OCI-M2 (cell line): ENCODE data around the gene FRMPD1.

Experiments used
- DNase-seq: peaks from one replicate; lab custom pipeline; 2025; ENCODE audit not compliant: unreplicated experiment; lab: John Stamatoyannopoulos, UW

FRMPD1 gene

DNA sequence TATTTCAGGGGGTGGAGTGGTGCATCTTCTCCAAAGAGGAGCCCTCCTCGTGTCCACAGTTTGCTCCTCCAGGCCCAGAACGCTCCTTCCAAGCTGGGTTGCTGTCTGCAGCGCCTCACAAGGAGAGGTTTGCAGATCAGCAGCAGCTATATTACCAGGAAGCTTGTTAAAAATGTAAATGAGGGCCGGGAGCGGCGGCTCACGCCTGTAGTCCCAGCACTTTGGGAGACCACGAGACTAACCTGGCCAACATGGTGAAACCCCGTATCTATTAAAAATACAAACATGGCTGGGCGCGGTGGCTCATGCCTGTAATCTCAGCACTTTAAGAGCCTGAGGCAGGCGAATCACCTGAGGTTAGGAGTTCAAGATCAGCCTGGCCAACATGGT is 25.0 kb upstream of the FRMPD1 start:
- DNase-seq = no peak

DNA sequence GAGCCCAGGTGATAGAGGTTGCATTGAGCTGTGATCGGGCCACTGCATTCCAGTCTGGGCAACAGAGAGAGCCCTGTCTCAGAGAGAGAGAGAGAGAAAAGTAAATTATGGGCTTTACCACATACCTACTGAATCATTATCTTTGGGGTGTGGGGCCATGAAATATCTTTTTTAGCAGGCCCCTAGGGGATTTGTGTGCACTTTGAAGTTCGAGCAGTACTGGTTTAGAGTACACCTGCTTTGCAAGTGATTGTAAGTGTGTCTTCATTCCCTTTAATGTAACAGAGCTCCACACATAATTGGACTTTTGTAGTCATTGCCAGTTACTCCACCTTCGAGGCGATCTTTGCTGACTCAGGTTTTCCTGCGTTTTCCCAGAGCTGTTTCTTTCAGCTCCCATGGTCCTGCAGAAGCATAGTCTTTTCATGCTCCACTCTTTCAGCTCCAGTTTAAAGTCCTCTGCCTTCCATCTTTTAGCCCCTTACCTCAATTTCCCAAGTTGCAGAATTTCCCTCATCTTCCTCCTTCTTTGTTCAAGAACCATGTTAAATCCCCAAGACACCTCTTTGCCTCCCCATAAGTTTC is 24.0 kb upstream of the FRMPD1 start:
- DNase-seq = no peak

DNA sequence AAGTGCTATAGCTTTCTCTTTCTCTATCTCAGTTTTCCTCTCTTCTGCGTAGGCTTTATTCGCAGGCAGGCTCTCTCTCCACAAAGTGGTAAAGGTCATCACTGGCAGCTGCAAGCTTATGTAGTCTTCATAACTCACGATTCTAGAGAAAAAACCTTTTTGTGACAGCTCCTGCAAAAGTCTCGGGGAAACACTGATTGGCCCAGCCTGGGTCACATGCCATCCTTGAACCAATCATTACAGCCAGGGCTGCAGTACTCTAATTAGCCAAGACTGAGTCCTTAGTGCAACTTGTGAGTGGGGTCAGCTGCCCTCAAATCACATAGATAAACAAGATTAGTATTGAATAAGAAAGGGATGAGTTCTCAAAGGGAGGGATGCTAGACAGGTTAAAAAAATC is 18.3 kb upstream of the FRMPD1 start:
- DNase-seq = no peak

DNA sequence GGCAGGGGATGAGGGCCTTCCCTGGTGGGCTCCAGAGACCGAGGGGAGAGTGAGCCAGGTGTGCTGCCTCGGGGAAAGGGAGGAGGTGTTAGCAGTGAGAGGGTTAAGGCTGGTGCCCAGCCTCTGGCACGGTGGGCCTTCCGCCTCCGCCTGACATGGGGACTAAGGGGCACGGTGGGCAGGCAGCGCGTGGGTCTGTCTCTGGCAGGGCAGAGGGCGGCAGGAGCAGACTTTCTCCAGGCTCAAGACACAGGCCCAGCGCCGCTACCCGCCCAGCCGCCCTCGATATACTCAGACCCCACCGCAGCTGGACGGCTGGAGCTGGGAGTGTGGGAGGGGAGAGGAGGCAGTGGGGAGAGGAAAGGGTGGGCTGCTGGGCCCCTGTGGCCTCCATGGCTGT is 14.9 kb upstream of the FRMPD1 start:
- no peak for DNase-seq

DNA sequence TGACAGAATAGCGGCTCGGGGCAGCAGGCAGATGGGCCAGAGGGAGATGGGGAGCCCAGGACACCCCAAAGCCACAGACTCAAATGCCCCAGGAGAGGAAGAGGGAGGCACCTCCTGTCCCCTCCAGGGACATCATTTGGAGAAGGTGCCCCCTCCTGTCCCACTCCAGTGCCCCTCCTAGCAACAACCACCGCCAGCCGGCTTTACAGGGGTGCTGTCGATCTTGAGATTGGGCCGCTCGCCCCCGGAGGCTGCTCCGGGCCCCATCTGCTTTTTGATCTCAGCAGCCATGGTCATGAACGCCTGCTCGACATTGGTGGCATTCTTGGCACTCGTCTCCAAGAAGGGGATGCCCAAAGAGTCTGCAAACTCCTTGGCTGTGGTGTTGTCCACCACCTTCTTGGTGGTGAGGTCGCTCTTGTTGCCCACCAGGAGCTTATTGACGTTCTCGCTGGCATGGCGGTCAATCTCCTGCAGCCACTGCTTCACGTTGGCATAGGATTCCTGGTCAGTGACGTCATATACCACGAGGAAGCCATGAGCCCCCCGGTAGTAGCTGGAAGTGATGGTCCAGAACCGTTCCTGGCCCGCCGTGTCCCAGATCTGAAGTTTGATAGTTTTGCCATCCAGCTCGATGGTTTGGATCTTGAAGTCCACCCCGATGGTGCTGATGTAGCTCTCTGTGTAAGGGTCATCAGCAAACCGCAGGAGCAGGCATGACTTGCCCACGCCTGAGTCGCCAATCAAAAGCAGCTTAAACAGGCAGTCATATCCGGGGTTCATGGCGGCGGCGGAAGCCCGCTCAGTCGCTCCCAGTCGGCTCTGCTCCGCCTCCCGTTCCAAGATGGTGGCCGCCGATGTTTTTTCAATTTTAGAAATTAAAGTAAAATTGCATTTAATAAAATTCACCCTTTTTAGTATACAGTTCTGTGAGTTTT is 14.0 kb upstream of the FRMPD1 start:
- no peak for DNase-seq

DNA sequence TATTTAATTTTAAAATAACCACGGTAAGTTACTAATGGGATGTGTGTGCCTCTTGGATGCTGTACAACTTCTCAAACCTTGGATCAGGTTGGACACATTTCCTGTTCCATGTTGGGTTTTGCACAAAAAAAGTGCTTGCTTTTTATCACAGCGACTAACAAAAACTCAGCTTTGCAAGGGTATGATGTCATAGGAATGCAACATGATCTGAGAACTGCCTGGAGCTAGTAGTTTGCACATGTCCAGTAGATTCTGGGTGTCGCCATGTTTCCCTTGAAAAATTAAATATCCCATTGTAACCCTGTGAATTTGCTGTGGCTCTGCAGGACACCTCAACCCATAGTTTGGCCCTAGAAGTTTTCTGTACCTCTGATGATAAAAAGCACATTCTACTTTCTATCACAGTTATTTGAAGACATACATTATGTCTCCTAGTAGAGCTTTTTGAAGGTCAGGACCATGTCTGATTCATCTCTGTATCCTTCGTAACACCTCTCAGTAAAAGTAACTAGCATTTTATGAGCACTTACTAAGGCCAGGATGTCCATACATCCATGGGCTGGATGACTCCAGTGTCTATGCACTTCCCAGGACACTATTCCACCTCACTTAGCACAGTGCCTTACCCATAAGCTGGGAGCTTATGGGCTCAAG is 11.5 kb upstream of the FRMPD1 start:
- no peak for DNase-seq

DNA sequence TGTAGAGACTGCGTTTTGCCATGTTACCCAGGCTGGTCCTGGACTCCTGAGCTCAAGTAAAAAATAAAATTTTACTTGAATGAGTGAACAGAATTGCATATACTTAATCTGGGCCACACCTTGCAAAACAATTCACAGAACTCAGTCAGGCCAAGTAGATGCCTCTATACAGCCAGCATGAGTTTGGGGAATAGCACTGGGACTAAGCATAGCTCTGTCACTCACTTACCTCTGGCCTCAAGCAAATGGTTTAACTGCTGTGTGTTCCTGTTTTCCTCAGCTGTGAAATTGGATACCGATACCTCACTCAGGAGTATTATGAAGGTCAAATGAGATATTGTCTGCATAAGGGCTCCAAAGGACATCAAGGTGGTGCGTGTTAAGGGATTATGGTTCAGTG is 10.9 kb upstream of the FRMPD1 start:
- no peak for DNase-seq

DNA sequence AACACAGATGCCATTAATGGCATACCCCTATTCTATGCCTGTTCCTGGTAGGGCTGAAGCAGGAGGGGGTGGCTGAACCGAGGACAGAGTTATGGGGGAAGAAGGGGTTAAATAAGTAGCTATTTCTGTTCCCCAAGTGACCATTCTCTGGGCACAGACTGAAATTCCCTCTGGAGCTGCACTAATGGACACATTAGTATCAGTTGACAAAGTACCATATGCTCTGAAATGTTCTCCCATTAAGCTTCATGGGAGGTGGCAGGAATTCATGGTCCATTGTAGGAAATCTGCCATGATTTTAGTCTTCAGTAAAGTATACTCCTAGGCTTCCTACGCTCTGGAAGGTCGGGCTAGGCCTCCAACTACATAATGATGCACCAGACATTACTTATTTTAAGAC is 10.5 kb upstream of the FRMPD1 start:
- no peak for DNase-seq

DNA sequence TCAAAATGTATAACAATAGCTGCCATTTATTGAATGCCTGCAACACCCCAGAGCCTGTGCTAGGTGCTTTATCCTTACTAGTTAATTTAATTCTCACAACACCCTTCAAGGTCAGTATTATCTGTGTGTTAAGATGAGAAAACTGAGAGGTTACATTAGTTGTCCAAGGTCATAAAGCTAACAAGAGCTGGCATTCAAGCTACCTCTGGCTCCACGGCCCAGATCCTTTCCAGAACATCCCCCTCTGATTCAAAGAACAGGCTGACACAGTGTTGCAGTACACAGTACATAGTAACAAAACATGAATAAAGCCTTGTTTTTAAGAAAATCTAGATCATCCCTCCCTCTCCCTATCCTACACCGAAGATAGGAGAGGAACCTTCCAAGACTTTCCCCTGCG is 9.4 kb upstream of the FRMPD1 start:
- no peak for DNase-seq

DNA sequence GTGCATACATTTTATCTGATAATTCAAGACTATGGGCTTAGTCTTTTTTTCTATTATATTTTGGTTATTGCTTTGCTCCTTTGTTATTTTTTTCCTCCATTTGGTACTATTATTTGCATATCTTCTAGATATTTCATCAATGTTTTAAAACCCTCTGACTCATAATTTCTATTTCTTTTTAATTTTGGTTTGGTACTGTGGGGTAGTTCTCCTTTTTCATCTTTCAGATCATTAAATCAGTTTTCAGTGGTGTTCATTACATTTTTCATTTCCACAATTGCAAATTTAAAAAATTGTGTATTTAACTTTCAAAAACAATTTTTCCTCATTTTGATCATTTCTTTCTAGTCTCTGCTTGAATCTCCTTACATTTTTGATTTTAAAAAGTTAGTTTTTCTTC is 7.5 kb upstream of the FRMPD1 start:
- no peak for DNase-seq

DNA sequence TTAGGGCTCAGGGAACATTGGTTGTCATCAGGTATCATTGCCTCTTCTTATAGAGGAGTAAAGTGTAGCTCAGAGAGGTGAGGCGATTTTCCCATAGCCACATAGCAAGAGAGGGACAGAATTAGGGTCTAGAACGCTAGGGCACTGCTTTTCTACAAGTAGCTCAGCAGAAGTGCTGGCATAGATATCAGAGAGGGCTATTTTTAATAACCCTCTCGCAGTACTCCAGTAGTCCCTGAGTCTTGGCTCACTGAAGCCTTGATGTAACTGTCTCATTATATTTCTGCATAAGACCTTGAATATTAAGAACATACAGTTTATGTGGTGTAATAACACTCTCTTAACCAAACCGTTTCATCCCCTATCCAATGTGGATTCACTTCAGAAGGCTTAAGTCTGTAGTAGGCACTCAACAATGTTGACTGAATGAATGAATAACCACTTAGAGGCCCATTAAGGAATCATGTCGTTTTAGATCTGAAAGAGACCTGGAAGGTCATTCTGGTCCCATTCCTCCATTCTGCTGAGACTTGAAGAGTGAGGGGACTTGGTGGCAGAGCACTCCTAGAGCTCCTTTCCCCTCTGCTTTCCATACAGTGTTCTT is 4.7 kb upstream of the FRMPD1 start:
- DNase-seq = no peak

DNA sequence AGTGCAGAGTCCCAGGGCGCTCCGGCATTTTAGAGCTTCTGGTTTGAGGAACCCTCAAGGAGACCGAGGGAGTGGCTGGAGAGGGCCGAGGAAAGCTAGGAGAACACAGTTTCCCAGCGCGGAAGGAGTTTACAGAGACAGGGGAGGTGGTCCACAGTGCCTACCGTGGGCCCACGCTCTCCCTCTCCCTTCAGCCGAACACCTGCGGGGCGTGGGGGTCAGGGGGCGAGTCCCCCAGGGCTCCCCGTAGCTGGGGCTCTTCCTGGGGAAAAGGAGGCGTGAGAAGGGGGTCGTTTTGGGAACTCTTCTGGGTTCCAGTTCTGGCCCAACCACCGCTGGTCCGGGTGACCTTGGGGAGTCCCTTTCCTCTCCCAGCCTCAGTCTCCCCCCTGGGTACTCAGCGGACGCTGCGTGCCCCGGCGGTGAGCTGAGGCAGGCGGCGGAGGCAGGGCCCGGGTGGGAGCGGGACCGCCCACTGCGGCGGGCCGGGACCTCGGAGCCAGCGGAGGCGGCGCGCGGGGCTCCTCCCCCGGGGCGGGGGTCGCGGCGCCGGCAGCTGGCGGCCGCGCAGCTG is 368 bp upstream of the FRMPD1 start:
- DNase-seq = no peak

DNA sequence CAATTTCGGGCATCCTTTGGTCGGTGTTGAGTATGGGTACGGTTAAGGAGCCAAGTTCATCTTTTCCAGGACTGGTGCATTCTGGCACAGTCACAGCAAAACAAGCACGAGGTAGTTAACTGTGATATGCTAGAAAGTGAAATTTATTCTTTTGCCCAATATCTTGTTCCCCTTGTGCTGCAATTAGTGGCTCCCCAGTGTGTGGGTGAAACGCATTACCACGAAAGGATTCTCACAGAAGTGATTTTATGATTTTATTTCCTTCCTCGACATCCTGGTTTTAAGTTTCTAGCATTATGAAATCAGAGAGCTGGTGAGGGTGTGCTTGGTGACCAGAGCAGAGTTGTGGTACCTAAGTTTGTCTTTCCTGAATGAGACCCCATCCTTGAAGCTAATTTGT is 1.5 kb downstream of the FRMPD1 start:
- DNase-seq = no peak

DNA sequence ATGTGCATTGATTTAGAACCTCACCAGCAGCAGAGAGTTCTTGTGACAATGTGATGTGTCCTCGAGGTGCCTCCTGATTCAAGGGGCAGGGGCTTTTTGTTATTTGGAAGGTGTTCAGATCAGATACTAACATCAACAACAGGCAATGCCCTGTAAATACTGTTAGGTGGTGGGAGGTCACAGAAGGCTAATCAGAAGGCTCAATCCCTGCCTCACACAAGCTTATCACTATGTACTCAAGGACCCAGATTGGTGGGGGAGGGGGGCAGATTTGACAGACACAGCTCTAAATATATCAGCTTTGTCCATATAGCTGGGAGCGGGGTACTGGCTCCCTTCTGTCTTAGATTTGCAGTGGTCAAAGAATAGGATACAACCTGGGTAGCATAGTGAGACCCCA is 2.6 kb downstream of the FRMPD1 start:
- DNase-seq = no peak

DNA sequence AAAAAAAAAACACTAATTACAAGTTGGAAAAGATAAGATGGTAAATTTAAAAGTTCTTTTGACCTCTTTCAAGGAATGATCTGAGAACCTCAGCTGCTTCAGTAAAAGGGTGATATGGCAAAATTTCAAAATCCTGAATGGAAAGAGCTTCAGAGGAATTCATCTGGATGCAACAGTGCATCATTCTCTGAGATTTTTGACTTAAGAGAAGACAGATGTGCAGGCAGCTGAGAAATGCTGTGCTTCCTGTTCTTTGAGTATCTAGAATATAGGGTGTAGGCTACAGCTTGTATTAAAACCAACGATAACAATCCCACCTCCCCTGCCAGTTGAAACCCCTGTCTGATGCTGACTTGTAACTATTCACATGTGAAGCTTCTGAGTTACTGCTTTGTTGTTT is 6.2 kb downstream of the FRMPD1 start:
- no peak for DNase-seq

DNA sequence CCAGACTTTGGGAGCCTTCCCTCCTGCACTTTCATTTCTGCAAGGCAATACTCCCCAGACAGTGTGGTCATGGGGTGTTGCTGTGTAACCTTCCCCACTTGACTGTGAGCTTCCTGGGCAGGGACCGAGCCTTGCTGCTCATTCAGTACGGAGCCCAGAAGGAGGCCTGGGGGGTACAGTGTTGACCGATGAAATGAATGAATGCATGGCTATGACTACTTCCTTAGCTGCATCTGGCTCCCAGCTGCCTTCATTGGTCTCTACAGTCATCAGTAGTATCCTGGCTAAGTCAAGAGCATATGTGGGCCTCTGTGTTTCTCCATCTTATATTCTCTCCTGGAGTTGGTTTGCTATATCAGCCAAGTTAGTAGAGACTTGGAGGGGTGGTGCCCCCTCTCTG is 9.9 kb downstream of the FRMPD1 start:
- DNase-seq = no peak

DNA sequence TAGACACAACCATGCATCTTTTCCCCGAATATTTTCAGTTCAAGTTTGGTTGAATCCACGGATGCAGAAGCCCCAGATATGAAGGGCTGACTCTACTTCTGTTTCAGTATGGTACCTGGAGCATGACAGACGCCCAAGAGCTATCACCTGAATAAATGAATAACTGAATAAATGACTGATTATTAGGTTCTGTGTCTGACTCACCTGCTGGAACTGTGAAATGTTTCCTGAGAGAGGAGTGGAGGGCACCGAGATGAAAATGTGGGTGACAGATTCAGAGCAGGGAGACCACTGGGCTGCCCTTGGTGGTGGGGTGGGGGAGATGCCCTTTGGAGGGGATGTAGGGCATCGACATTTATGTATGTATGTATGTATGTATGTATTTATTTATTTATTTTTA is 13.2 kb downstream of the FRMPD1 start:
- no peak for DNase-seq

DNA sequence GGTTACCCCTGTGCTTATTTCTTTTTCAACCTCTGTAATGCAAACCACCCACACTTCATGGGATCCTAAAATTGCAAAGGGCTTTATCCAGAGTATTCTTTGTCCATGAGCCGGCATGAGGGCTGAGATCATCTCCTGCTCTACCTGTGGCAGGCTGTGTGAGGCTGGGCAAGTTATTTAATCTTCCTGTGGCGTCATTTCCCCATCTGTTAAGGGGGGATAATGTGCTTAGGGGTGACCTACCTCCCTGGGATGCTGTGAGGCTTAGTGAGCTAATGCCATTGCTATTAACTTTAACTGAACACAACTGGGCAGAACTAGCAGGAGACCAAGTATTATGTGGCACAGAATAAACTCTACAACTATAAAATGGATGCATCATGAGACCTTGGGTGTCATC is 17.0 kb downstream of the FRMPD1 start:
- DNase-seq = no peak

DNA sequence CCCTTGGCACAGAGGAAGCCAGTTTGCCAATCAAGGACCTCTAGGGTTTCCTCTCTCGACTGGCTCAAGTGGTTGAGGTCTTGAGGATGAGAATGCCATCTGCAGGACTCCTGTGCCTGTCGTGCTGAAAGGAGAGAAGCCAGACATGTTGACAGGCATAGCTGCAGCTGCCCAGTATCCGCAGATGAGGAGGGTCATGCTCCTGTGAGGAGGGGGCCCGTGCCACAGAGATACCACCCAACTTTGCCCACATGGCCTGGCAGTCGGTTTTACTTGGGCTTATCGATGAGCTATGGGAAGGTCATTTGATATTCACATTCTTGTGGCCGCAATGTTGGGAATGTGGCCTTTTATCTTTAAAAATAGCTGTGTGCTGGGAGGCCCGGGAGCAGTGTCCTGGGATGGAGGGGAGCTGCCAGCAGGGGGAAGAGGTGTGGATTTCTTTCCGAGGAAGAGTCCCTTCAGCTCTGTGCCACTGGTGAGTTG is 17.4 kb downstream of the FRMPD1 start:
- DNase-seq = no peak

DNA sequence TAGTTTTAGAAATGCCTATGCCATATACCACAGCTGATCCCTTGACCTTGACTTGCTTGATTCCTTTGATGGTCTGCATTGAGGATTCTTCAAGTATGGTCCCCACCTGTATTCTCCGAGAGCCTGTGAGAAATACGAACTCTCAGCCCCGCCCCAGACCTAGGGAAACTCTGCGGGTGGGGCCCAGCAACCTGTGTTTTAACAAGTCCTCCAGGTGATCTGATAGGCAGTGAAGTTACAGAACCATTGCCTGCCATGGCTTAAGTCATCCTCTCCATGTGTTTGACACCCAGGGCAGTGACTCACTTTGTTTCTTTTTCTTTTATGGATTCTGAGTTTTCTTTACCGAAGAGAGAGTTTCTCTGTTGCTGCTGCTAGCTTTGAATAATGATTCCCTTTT is 18.5 kb downstream of the FRMPD1 start:
- no peak for DNase-seq

DNA sequence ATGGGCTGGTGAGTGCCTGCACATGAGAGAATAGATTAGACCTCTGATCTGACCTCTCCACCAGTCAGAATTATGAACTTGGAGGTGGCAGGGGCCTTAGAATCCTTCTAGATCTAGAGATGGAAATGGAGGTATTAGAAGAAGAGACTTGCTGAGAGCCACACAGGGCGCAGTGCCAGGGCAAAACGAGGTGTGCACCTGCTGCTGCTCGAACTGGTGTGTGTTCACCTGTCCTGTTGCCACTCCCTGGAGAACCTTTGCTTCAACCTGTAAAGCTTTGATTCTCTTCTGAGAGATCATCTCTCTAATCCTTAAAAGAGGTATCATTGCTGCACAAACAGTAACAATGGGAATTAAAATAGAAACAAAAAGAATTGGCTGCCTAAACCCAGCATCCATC is 24.9 kb downstream of the FRMPD1 start:
- DNase-seq = no peak
